Testis (tissue), 3 donors: ENCODE measurements around the gene NTSR2. TPM values are rescaled to one million over a fixed set of nuclear protein-coding genes. Genes with fewer than 3 reads are reported as not detected.
A peak's percentile ranks its signal among the peaks of the same experiment; 100 is the strongest.

ENCODE experiments used
- DNase-seq: peaks from one replicate; pipeline ENCODE4 v3.0.0-alpha.2; 2019
- H3K27ac ChIP-seq, 2 donors: fragments of 200-600 bp; sonication (generic); one replicate each; pipeline ENCODE4 v1.5.1; 2019
- H3K27me3 ChIP-seq: fragments of 200-600 bp; sonication (generic); one replicate; pipeline ENCODE4 v1.5.1; 2019
- H3K36me3 ChIP-seq: fragments of 200-600 bp; sonication (generic); one replicate; pipeline ENCODE4 v1.5.1; 2017; ENCODE audit warnings: low read depth; ENCODE audit errors: missing control alignments
- H3K4me1 ChIP-seq: fragments of 200-600 bp; sonication (generic); one replicate; pipeline ENCODE4 v1.5.1; 2019
- H3K4me3 ChIP-seq, 2 donors: fragments of 200-600 bp; sonication (generic); one replicate each; pipeline ENCODE4 v1.5.1; 2017 to 2019
- H3K9me3 ChIP-seq: fragments of 200-600 bp; sonication (generic); one replicate; pipeline ENCODE4 v1.5.1; 2017
- CTCF ChIP-seq, 3 experiments: fragments of 450-650 bp in 2 of 3; fragments of 200-600 bp in 1 of 3; sonication (generic) in 1 of 3; IDR thresholded peaks; one replicate each; pipeline ENCODE4 v1.5.1; 2016 to 2019; ENCODE audit warnings: antibody characterized with exemption in 3 of 3, mild to moderate bottlenecking in 2 of 3, moderate library complexity in 1 of 3
- POLR2A ChIP-seq: fragments of 450-650 bp; IDR thresholded peaks from one replicate; pipeline ENCODE4 v1.6.1; 2017; ENCODE audit warnings: antibody characterized with exemption, mild to moderate bottlenecking, moderate library complexity
- WGBS, 2 donors: methylation state at CpG; one replicate each; pipeline ENCODE4 v1.1.5; 2018; 5-methylcytosine and 5-hydroxymethylcytosine counted together
- intact Hi-C: fragments of 100-400 bp; cut with DNase I; formaldehyde crosslinking; loops from one replicate; pipeline ENCODE4 v1.15.1; 2023; ENCODE audit warnings: low total_unique reads
- polyA plus RNA-seq: library from polyadenylated mRNA; stranded (reverse); fragments of 350-450 nt; fragmentation: Illumina TruSeq; extraction: RNeasy Lipid Tissue Mini Kit (QIAGEN cat#74804); gene quantifications from one replicate; pipeline ENCODE4 v1.2.3, GENCODE V29; 2014; ENCODE audit warnings: low read depth, low replicate concordance; ENCODE audit not compliant: insufficient read depth
- total RNA-seq, 2 donors: library from RNA; depleted of rRNA; stranded (reverse); fragments of >200 nt; gene quantifications; one replicate each; pipeline ENCODE4 v1.2.3, GENCODE V29; 2016

The NTSR2 gene
- total and polyA plus RNA-seq, 3 donors from 2014 or later: 0.47 to 0.68 TPM; not detected in 1

- 82% methylated on average over 14 of the region's 14 CpGs for WGBS, 2 donors
- no peak for TF ChIP-seq CTCF (IDR thresholded peaks at IDR 0.05)
- TF ChIP-seq POLR2A: no peak
Observed at GRCh38 chr2:11701751-11702301, 31.8 kb upstream of the NTSR2 start.

GRCh38 chr2:11701206-11701605 is 31.2 kb upstream of the NTSR2 start:
- 86 to 98% methylated on average over 5 of the region's 5 CpGs for WGBS, 2 donors
- Histone ChIP-seq H3K4me1 (peaks cover 24% of the 10 kb centered on the region), H3K27me3 (no peaks in the 10 kb centered on the region), H3K4me3 (no peak overlapping the region), H3K36me3 (no peaks in the 10 kb centered on the region), H3K27ac (no peak overlapping the region), H3K9me3 (no peaks in the 10 kb centered on the region)
- TF ChIP-seq POLR2A (no peak), CTCF (IDR thresholded peaks at IDR 0.05) (no peak)
- intact Hi-C loops: no loop called here
- DNase-seq: no peak

More at GRCh38 chr2:11701751-11702301, 31.8 kb upstream of the NTSR2 start:
- Histone ChIP-seq H3K27ac (no peak overlapping the region), H3K4me3 (no peak overlapping the region), H3K36me3 (no peaks in the 10 kb centered on the region), H3K9me3 (no peaks in the 10 kb centered on the region), H3K4me1 (peaks cover 20% of the 10 kb centered on the region), H3K27me3 (no peaks in the 10 kb centered on the region)
- intact Hi-C loops: no loop called here
- DNase-seq: peak; percentile 59

- H3K4me1 ChIP-seq: peaks cover 24% of the 10 kb centered on the region
- H3K9me3 ChIP-seq: no peaks in the 10 kb centered on the region
- H3K36me3 ChIP-seq: no peaks in the 10 kb centered on the region
- intact Hi-C loops: loop anchor here (2.0 kb wide), 1 partner anchor 51 kb away; no protein-coding TSS in a partner anchor
- H3K4me3 ChIP-seq: no peak overlapping the region
- DNase-seq: no peak
- no peak for TF ChIP-seq POLR2A
- TF ChIP-seq CTCF (IDR thresholded peaks at IDR 0.05): no peak
- H3K27me3 ChIP-seq: no peaks in the 10 kb centered on the region
- H3K27ac ChIP-seq: peak overlapping the region in 1 of 2 donors; percentile 55
- WGBS, 2 donors: 74 to 80% methylated on average over 9 of the region's 9 CpGs
Observed at GRCh38 chr2:11699686-11700670, 30.0 kb upstream of the NTSR2 start.

- H3K9me3 ChIP-seq: no peaks in the 10 kb centered on the region
- H3K27ac ChIP-seq: peak overlapping the region; percentile 65 to 92
- intact Hi-C loops: loop anchor here (2.0 kb wide), 1 partner anchor 53 kb away; no protein-coding TSS in a partner anchor
- no peak overlapping the region for H3K4me3 ChIP-seq
- 41 to 45% methylated on average over 14 to 24 of the region's 24 CpGs for WGBS, 2 donors
- H3K36me3 ChIP-seq: no peaks in the 10 kb centered on the region
- no peak for TF ChIP-seq CTCF (IDR thresholded peaks at IDR 0.05)
- no peak for TF ChIP-seq POLR2A
- DNase-seq: peak; percentile 89
- no peaks in the 10 kb centered on the region for H3K27me3 ChIP-seq
- peaks cover 24% of the 10 kb centered on the region for H3K4me1 ChIP-seq
Observed at GRCh38 chr2:11698009-11698922, 28.3 kb upstream of the NTSR2 start.
